ENCODE measurements around the gene ATL1.

The ATL1 gene

GRCh38 chr14:50559990-50560930 is at the start of gene ATL1:
TSS of gene ATL1 (plus strand) at chr14:50560145. CDS start at chr14:50560266, 121 bp downstream.
- peak; percentile 77 for DNase-seq (ENCODE audit: low spot score)

GRCh38 chr14:50510157-50510556 is 49.8 kb upstream of the ATL1 start:
- no peak for DNase-seq (ENCODE audit: low spot score)

- no peak for DNase-seq (ENCODE audit: low spot score)
Observed at GRCh38 chr14:50512463-50512862, 47.5 kb upstream of the ATL1 start.

- DNase-seq (ENCODE audit: low spot score): no peak
Observed at GRCh38 chr14:50516091-50516490, 43.9 kb upstream of the ATL1 start.

GRCh38 chr14:50520947-50521815 is 38.8 kb upstream of the ATL1 start:
- peak; percentile 73 for DNase-seq (ENCODE audit: low spot score)

GRCh38 chr14:50521912-50522341 is 38.0 kb upstream of the ATL1 start:
- DNase-seq (ENCODE audit: low spot score): no peak

- DNase-seq (ENCODE audit: low spot score): no peak
Observed at GRCh38 chr14:50523271-50524041, 36.5 kb upstream of the ATL1 start.

GRCh38 chr14:50524060-50524459 is 35.9 kb upstream of the ATL1 start:
- DNase-seq (ENCODE audit: low spot score): no peak

- no peak for DNase-seq (ENCODE audit: low spot score)
Observed at GRCh38 chr14:50524731-50525515, 35.0 kb upstream of the ATL1 start.

- no peak for DNase-seq (ENCODE audit: low spot score)
Observed at GRCh38 chr14:50528000-50528399, 31.9 kb upstream of the ATL1 start.

GRCh38 chr14:50529288-50530179 is 30.4 kb upstream of the ATL1 start:
- no peak for DNase-seq (ENCODE audit: low spot score)

- DNase-seq (ENCODE audit: low spot score): no peak
Observed at GRCh38 chr14:50530358-50530757, 29.6 kb upstream of the ATL1 start.

GRCh38 chr14:50530794-50531365 is 29.1 kb upstream of the ATL1 start:
- DNase-seq (ENCODE audit: low spot score): no peak

- DNase-seq (ENCODE audit: low spot score): peak; percentile 52
Observed at GRCh38 chr14:50531595-50532501, 28.1 kb upstream of the ATL1 start.

- DNase-seq (ENCODE audit: low spot score): peak; percentile 97
Observed at GRCh38 chr14:50532502-50533240, 27.3 kb upstream of the ATL1 start, which contains the start of gene MAP4K5. TSS of gene MAP4K5 (minus strand) at chr14:50532569. CDS start at chr14:50532049, 520 bp downstream.

- DNase-seq (ENCODE audit: low spot score): no peak
Observed at GRCh38 chr14:50533241-50533705, 26.7 kb upstream of the ATL1 start.

GRCh38 chr14:50533806-50534205 is 26.1 kb upstream of the ATL1 start:
- no peak for DNase-seq (ENCODE audit: low spot score)

GRCh38 chr14:50534416-50534815 is 25.5 kb upstream of the ATL1 start:
- no peak for DNase-seq (ENCODE audit: low spot score)

Data from AG20443 (cell line).